ENCODE measurements around the gene CHTOP.

The CHTOP gene

GRCh38 chr1:153612755-153613331 is 21.0 kb upstream of the CHTOP start, which contains the start of gene S100A16:
Gene S100A16 (minus strand): TSS chr1:153613137. CDS start chr1:153608151, 4,986 bp downstream.
- Histone ChIP-seq H3K36me3 (ENCODE audit: control insufficient read depth in 2 of 2, insufficient read depth in 1 of 2, low read length in 2 of 2) (peaks cover 0 to under 1% of the 10 kb centered on the region in 2 experiments; a peak in 1 of 3 replicates), H3K4me3 (ENCODE audit: low read depth, low read length) (peak within 1 kb of the TSS; percentile 24), H3K27ac (ENCODE audit: extremely low read depth, low read depth, low read length) (no peak within 1 kb of the TSS), H3K4me1 (ENCODE audit: control insufficient read depth, insufficient read depth, low read length) (no peaks in the 10 kb centered on the region), H3K9me3 (ENCODE audit: control insufficient read depth, insufficient read depth, low read depth, low read length) (no peaks in the 10 kb centered on the region)
- ChIA-PET POLR2A (interaction anchor here (1.1 to 1.9 kb wide), 2 partner anchors 14 to 21 kb away, joined by 6 to 24 read pairs; partner anchors contain the start of genes CHTOP, S100A1 and S100A13), CTCF (interaction anchor here (0.6 to 4.8 kb wide), 3 partner anchors 14 to 118 kb away, joined by 3 to 28 read pairs (median 6); partner anchors contain the start of genes S100A1 and S100A13)
- TF ChIP-seq ZNF16 (tag by site-specific recombination; IDR thresholded peaks at IDR 0.05; ENCODE audit: low read depth) (no peak), KLF9 (tag by site-specific recombination; IDR thresholded peaks at IDR 0.05; ENCODE audit: low read depth) (no peak), ZNF768 (tag by site-specific recombination; IDR thresholded peaks at IDR 0.05) (no peak), ZIC2 (tag by site-specific recombination; IDR thresholded peaks at IDR 0.05) (peak; percentile 92), ZFHX2 (tag by site-specific recombination; conservative IDR thresholded peaks at IDR 0.05) (no peak), ZNF513 (tag by site-specific recombination; IDR thresholded peaks at IDR 0.05) (no peak), RBAK (tag by site-specific recombination; IDR thresholded peaks at IDR 0.05) (no peak), ZNF148 (tag by site-specific recombination; IDR thresholded peaks at IDR 0.05; ENCODE audit: borderline replicate concordance) (no peak), ZNF777 (tag by site-specific recombination; IDR thresholded peaks at IDR 0.05; ENCODE audit: borderline replicate concordance) (no peak), KLF10 (tag by site-specific recombination; IDR thresholded peaks at IDR 0.05) (no peak), ZNF394 (tag by site-specific recombination; IDR thresholded peaks at IDR 0.05; ENCODE audit: borderline replicate concordance) (no peak), IKZF3 (tag by site-specific recombination; IDR thresholded peaks at IDR 0.05) (no peak), YY1 (tag by site-specific recombination; IDR thresholded peaks at IDR 0.05) (no peak), ZNF449 (tag by site-specific recombination; IDR thresholded peaks at IDR 0.05) (0 out of 2 replicates have a peak, but pooled peaks have one; percentile 21), ZNF596 (tag by site-specific recombination; IDR thresholded peaks at IDR 0.05) (no peak), HOXD13 (CRISPR knock-in tag; IDR thresholded peaks at IDR 0.05; ENCODE audit: borderline replicate concordance) (no peak), HIC1 (tag by site-specific recombination; IDR thresholded peaks at IDR 0.05) (no peak)
- TF ChIP-seq, protein P1, sequence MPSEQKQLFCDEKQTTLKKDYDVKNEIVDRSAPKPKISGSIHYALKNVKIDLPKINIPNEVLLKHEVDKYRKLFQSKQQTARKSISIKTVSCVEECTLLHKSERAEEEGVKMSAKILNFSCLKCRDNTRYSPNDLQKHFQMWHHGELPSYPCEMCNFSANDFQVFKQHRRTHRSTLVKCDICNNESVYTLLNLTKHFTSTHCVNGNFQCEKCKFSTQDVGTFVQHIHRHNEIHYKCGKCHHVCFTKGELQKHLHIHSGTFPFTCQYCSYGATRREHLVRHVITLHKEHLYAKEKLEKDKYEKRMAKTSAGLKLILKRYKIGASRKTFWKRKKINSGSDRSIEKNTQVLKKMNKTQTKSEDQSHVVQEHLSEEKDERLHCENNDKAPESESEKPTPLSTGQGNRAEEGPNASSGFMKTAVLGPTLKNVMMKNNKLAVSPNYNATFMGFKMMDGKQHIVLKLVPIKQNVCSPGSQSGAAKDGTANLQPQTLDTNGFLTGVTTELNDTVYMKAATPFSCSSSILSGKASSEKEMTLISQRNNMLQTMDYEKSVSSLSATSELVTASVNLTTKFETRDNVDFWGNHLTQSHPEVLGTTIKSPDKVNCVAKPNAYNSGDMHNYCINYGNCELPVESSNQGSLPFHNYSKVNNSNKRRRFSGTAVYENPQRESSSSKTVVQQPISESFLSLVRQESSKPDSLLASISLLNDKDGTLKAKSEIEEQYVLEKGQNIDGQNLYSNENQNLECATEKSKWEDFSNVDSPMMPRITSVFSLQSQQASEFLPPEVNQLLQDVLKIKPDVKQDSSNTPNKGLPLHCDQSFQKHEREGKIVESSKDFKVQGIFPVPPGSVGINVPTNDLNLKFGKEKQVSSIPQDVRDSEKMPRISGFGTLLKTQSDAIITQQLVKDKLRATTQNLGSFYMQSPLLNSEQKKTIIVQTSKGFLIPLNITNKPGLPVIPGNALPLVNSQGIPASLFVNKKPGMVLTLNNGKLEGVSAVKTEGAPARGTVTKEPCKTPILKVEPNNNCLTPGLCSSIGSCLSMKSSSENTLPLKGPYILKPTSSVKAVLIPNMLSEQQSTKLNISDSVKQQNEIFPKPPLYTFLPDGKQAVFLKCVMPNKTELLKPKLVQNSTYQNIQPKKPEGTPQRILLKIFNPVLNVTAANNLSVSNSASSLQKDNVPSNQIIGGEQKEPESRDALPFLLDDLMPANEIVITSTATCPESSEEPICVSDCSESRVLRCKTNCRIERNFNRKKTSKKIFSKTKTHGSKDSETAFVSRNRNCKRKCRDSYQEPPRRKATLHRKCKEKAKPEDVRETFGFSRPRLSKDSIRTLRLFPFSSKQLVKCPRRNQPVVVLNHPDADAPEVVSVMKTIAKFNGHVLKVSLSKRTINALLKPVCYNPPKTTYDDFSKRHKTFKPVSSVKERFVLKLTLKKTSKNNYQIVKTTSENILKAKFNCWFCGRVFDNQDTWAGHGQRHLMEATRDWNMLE (tag by site-specific recombination; conservative IDR thresholded peaks at IDR 0.05; ENCODE audit: low read depth) = no peak
- TF ChIP-seq, protein P2, sequence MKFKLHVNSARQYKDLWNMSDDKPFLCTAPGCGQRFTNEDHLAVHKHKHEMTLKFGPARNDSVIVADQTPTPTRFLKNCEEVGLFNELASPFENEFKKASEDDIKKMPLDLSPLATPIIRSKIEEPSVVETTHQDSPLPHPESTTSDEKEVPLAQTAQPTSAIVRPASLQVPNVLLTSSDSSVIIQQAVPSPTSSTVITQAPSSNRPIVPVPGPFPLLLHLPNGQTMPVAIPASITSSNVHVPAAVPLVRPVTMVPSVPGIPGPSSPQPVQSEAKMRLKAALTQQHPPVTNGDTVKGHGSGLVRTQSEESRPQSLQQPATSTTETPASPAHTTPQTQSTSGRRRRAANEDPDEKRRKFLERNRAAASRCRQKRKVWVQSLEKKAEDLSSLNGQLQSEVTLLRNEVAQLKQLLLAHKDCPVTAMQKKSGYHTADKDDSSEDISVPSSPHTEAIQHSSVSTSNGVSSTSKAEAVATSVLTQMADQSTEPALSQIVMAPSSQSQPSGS (tag by site-specific recombination; IDR thresholded peaks at IDR 0.05; ENCODE audit: low read depth) = no peak
- TF ChIP-seq, protein P3, sequence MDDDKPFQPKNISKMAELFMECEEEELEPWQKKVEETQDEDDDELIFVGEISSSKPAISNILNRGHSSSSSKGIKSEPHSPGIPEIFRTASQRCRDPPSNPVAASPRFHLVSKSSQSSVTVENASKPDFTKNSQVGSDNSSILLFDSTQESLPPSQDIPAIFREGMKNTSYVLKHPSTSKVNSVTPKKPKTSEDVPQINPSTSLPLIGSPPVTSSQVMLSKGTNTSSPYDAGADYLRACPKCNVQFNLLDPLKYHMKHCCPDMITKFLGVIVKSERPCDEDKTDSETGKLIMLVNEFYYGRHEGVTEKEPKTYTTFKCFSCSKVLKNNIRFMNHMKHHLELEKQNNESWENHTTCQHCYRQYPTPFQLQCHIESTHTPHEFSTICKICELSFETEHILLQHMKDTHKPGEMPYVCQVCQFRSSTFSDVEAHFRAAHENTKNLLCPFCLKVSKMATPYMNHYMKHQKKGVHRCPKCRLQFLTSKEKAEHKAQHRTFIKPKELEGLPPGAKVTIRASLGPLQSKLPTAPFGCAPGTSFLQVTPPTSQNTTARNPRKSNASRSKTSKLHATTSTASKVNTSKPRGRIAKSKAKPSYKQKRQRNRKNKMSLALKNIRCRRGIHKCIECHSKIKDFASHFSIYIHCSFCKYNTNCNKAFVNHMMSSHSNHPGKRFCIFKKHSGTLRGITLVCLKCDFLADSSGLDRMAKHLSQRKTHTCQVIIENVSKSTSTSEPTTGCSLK (tag by site-specific recombination; IDR thresholded peaks at IDR 0.05) = no peak
